Subcutaneous adipose tissue (tissue), 4 donors: ENCODE results near the gene ATP2A2. TPM values are rescaled to one million over a fixed set of nuclear protein-coding genes. Genes with fewer than 3 reads are reported as not detected.

Experiments used
- CTCF ChIP-seq: fragments of 450-650 bp; IDR thresholded peaks from one replicate; pipeline ENCODE4 v1.5.1; 2016; ENCODE audit warnings: low read depth, mild to moderate bottlenecking, control low read depth, antibody characterized with exemption, moderate library complexity
- total RNA-seq, 4 donors: library from RNA; depleted of rRNA; stranded (reverse); fragments of >200 nt; gene quantifications; one replicate each; pipeline ENCODE4 v1.1.0, GENCODE V29; 2016

The ATP2A2 gene
- total RNA-seq, 4 donors from 2014 or later, result 75.7 to 152 (median 91.4) TPM

GRCh38 chr12:110345963-110346362 is 64.9 kb downstream of the ATP2A2 start:
- no peak for TF ChIP-seq CTCF

DNA sequence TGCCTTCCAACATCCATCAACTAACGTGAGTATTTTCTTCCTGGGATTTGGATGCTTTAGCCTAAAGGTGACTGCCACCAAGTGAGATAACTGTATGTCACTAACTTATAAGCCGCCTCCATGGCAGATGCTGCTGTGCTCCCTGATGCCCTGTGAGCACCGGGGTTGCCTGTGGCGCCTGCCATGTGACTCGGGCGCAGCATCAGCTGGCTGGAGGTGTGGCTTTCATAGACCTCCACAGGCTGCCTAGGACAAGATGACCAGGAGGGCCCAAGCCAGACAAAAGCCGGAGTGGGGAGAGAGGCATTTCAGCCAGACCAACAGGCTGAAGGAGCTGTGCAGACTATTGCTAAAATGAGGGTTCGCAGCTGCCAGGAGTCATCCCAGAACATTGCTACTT is 66.7 kb downstream of the ATP2A2 start:
- no peak for TF ChIP-seq CTCF

GRCh38 chr12:110348431-110349059 is 67.5 kb downstream of the ATP2A2 start:
- TF ChIP-seq CTCF, result no peak

DNA sequence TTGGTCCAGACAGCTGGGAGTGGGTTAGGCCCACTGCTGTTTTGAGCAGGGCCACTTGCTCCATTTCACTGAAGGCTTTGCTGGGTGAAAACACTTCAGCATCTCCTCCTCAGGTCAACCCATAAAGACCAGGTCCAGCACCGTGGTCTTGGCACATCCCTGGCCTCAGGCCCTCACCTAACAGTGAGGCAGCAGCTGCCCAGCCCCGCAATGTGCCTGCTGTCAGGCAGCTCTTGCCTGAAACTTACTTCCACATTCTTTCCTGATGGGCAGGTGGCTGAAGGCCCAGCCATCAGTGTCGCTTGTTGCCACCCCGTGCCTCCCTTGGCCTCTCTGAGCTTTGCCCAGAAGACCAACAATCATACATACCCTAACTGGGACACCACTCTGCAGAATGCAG is 68.0 kb downstream of the ATP2A2 start:
- TF ChIP-seq CTCF, result no peak

DNA sequence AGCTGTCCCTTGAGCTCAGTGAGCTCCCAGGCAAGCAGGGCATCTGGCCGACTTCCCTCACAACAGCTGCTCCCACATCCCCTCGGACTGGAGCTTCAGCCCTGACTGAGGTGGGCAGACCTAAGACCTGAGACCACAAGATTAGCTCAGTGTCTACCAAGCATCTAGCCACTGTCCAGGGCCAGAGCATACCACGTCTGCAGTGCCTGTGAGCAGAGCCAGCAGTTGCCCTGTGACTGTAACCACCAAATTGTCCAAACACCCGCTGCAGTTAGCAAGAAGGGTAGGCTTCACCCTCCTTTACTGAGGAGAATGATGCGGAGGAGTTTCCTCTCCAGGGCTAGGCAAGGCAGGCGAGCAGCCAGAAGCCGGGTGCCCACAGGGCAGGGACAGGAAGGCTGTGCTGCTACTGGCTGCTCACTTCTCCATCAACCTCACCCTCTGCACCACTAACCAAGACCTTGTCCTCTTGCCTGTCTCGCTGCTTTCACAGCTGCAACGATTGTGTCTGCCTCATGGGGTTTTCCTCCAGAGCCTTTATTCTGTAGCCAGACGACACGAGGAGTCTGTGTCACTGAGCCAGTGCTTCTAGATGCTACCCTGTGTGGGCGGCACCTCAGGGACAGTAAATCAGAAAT is 68.6 kb downstream of the ATP2A2 start:
- TF ChIP-seq CTCF, result no peak

GRCh38 chr12:110351119-110351518 is 70.1 kb downstream of the ATP2A2 start:
- TF ChIP-seq CTCF, result no peak

DNA sequence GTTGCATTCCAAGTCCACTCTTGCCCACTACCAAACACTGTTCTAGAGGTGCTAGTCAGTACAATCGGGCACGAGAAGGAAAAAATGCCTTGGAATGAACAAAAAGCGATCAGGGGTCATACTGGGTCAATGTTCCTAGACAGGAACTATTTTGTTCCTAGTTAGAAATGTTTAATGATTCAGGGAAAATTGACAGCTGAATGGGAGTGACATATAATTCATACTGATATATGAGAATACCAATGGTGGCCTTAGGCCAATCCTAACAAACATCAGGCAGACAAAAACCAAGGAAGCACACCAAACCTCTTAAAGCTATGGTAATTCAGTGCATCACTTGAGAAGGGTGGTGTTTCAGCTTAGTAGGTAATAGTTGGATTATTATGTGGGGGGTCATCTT is 71.4 kb downstream of the ATP2A2 start:
- TF ChIP-seq CTCF, result no peak
